Kidney (tissue), 14 donors: ENCODE data around the gene ID3. TPM values are rescaled to one million over a fixed set of nuclear protein-coding genes. Genes with fewer than 3 reads are reported as not detected.
"Not testable (repeated sequence)": the region's sequence is repeated elsewhere in the genome, so short reads cannot be mapped to it uniquely, and the experiment has no call there.

Experiments used
- DNase-seq, 5 donors: peaks; one replicate each; pipeline ENCODE4 v3.0.0-alpha.2; 2013 to 2020
- FAIRE-seq: peaks from 2 replicates; lab custom pipeline; 2012; peaks lifted over from hg19 to GRCh38; lab: Jason Lieb, UNC
- H3K27ac ChIP-seq, 2 donors: one replicate each; pipeline ENCODE4 v1.7.0; 2013; ENCODE audit warnings: low read depth in 2 of 2, low read length in 2 of 2, inconsistent platforms in 1 of 2
- H3K27me3 ChIP-seq: one replicate; pipeline ENCODE4 v1.7.1; 2013; ENCODE audit warnings: low read length, inconsistent platforms; ENCODE audit not compliant: control insufficient read depth, insufficient read depth
- H3K36me3 ChIP-seq, 3 donors: one replicate each; pipeline versions ENCODE4 v1.7.0 to v1.7.1; 2013; ENCODE audit warnings: low read length in 3 of 3, control low read depth in 1 of 3, inconsistent platforms in 1 of 3; ENCODE audit not compliant: insufficient read depth in 3 of 3, control insufficient read depth in 2 of 3
- H3K4me1 ChIP-seq, 3 donors: one replicate each; pipeline versions ENCODE4 v1.7.0 to v1.7.1; 2013; ENCODE audit warnings: low read length in 3 of 3, inconsistent platforms in 1 of 3, low read depth in 1 of 3; ENCODE audit not compliant: control insufficient read depth in 2 of 3, insufficient read depth in 2 of 3
- H3K4me3 ChIP-seq, 3 donors: one replicate each; pipeline versions ENCODE4 v1.7.0 to v1.8.1; 2013; ENCODE audit warnings: low read length in 3 of 3, control low read depth in 1 of 3, inconsistent platforms in 1 of 3
- H3K9ac ChIP-seq, 3 donors: one replicate each; pipeline versions ENCODE4 v1.7.0 to v1.7.1; 2013; ENCODE audit warnings: low read length in 3 of 3, control low read depth in 1 of 3, inconsistent platforms in 1 of 3
- H3K9me3 ChIP-seq, 3 donors: one replicate each; pipeline versions ENCODE4 v1.7.0 to v1.7.1; 2013; ENCODE audit warnings: low read length in 3 of 3, control low read depth in 1 of 3, inconsistent platforms in 1 of 3; ENCODE audit not compliant: control insufficient read depth in 2 of 3, insufficient read depth in 1 of 3
- CTCF ChIP-seq: IDR thresholded peaks from 3 replicates; pipeline ENCODE4 v1.5.1; 2012; ENCODE audit warnings: mild to moderate bottlenecking, moderate library complexity, borderline replicate concordance; ENCODE audit not compliant: insufficient read depth; ENCODE audit errors: extremely low read depth
- intact Hi-C: fragments of 100-400 bp; cut with DNase I; formaldehyde crosslinking; loops from one replicate; pipeline ENCODE4 v1.11.1; 2022
- polyA plus RNA-seq: library from polyadenylated mRNA; stranded (reverse); fragments of 350-450 nt; fragmentation: Illumina TruSeq; extraction: RNeasy Lipid Tissue Mini Kit (QIAGEN cat#74804); gene quantifications from one replicate; pipeline ENCODE4 v1.2.3, GENCODE V29; 2014; ENCODE audit warnings: low read depth, low replicate concordance; ENCODE audit not compliant: insufficient read depth
- total RNA-seq: library from RNA; stranded (reverse); fragmentation: NEBNext Ultra II Directional; extraction: Animal tissue kit (Norgen Biotek cat#: 25700); gene quantifications from one replicate; pipeline ENCODE4 v1.2.1, GENCODE V29; 2021
- donor health status: control.
- donor health status: control.
- donor health status: control.
- donor health status: control.
- donor health status: control.
- donor health status: DM: yes; HTN: yes; CAD: no.
- donor health status: Normal renal cell carcinoma (clear cell type).

ID3 gene
- total and polyA plus RNA-seq, 2 donors from 2014 or later: 97.8 to 157 TPM

- no peak for TF ChIP-seq CTCF
Measured at GRCh38 chr1:23588749-23589548, 29.6 kb upstream of the ID3 start.

GRCh38 chr1:23585321-23586022, 26.2 kb upstream of the ID3 start:
- Histone ChIP-seq H3K36me3 (no peaks in the 10 kb centered on the region), H3K9ac (no peak overlapping the region), H3K4me3 (no peak overlapping the region), H3K27ac (no peak overlapping the region), H3K9me3 (no peaks in the 10 kb centered on the region), H3K27me3 (no peaks in the 10 kb centered on the region), H3K4me1 (peaks cover 0 to 8% (median 0%) of the 10 kb centered on the region in 3 donors)
- no peak for FAIRE-seq
- DNase-seq: no peak
- intact Hi-C loops: no loop called here
- TF ChIP-seq CTCF: no peak

More at GRCh38 chr1:23588749-23589548, 29.6 kb upstream of the ID3 start:
- Histone ChIP-seq H3K9me3 (no peaks in the 10 kb centered on the region), H3K36me3 (no peaks in the 10 kb centered on the region), H3K9ac (no peak overlapping the region), H3K27ac (no peak overlapping the region), H3K4me1 (peaks cover 0 to 2% (median 0%) of the 10 kb centered on the region in 3 donors), H3K27me3 (no peaks in the 10 kb centered on the region), H3K4me3 (no peak overlapping the region)
- FAIRE-seq: no peak
- DNase-seq: no peak
- intact Hi-C loops: no loop called here

- H3K9ac ChIP-seq, H3K36me3 ChIP-seq, intact Hi-C loops, H3K4me1 ChIP-seq, DNase-seq, FAIRE-seq, H3K9me3 ChIP-seq, H3K27ac ChIP-seq, H3K4me3 ChIP-seq, H3K27me3 ChIP-seq: not testable (repeated sequence)
Measured at GRCh38 chr1:23583727-23584126, 24.4 kb upstream of the ID3 start.

- intact Hi-C loops: no loop called here
- no peaks in the 10 kb centered on the region for H3K9me3 ChIP-seq
- no peak for FAIRE-seq
Measured at GRCh38 chr1:23582820-23583219, 23.5 kb upstream of the ID3 start.

More at GRCh38 chr1:23582820-23583219, 23.5 kb upstream of the ID3 start:
- Histone ChIP-seq H3K4me1 (peaks cover under 1 to 8% (median 3%) of the 10 kb centered on the region in 3 donors), H3K4me3 (no peak overlapping the region), H3K27ac (no peak overlapping the region), H3K36me3 (no peaks in the 10 kb centered on the region), H3K9ac (no peak overlapping the region), H3K27me3 (no peaks in the 10 kb centered on the region)
- no peak for DNase-seq
- TF ChIP-seq CTCF: no peak
